Astrocyte (in vitro differentiated cells and primary cell): ENCODE data around the gene COMMD3. TPM values are rescaled to one million over a fixed set of nuclear protein-coding genes. Genes with fewer than 3 reads are reported as not detected.

Experiments used
- total RNA-seq: library from RNA; stranded (reverse); gene quantifications from 2 replicates; pipeline ENCODE4 v1.2.1, GENCODE V29; 2021

Gene COMMD3
- total RNA-seq, 1 donor from 2014 or later, result 28.8 TPM

Other genes with a start within 250 kb of the COMMD3 start
- gene EBLN1, start 98.4 kb upstream of the COMMD3 start, total RNA-seq, result not detected in 2 replicates
- 29.7 and 30.8 TPM in 2 replicates for gene BMI1, start 4.7 kb downstream of the COMMD3 start, total RNA-seq
- not detected in 2 replicates for gene SPAG6, start 29.1 kb downstream of the COMMD3 start, total RNA-seq